HG03139 (cell line): ENCODE measurements around the gene LTB.

Experiments used
- ATAC-seq: cut with Tn5 transposase; IDR thresholded peaks from one replicate; pipeline ENCODE4 v1.9.1; 2021; ENCODE audit not compliant: unreplicated experiment

LTB gene

GRCh38 chr6:31531771-31532643 is 50.2 kb downstream of the LTB start:
- no peak for ATAC-seq

DNA sequence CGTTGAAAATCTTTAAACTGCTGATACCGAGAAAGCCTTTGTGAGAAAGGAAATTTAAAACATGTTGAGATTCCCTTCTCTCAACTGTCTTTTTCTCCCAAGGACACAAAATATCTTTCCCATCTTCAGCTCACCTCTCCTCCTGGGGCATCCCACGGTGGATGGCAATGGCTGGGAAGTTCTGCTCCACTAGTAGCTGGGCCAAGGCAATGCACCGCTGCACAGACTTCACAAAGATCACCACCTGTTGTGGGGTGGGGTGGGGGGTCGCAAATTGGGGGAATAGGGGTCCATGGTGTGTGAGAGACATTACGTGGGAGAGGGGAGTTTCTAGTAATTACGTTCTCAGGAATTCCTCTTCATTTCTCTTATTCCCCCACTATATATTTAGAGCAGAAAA is 51.1 kb downstream of the LTB start:
- ATAC-seq = no peak

GRCh38 chr6:31530659-31531058 is 51.6 kb downstream of the LTB start:
- no peak for ATAC-seq
